OCI-LY7 (cell line): ENCODE results near the gene RASL12. TPM values are rescaled to one million over a fixed set of nuclear protein-coding genes. Genes with fewer than 3 reads are reported as not detected.

ENCODE experiments used
- BruUV-seq: library from RNA; stranded (reverse); fragments of 400-500 nt; replicated peaks from 2 replicates; lab custom pipeline; 2021; lab: Mats Ljungman, UMichigan
- CTCF ChIA-PET: fragments of 300-600 bp; sonication (Branson Sonifier 250); formaldehyde crosslinking; loops from one replicate; lab custom pipeline; 2022; ENCODE audit warnings: antibody characterized with exemption; ENCODE audit not compliant: unreplicated experiment; lab: Charles Lee
- POLR2A ChIA-PET: fragments of 300-600 bp; sonication (Branson Sonifier 250); formaldehyde crosslinking; loops from one replicate; lab custom pipeline; 2022; ENCODE audit warnings: antibody characterized with exemption; lab: Charles Lee
- DNase-seq: peaks from one replicate; pipeline ENCODE4 v3.0.0-alpha.2; 2015; ENCODE audit warnings: low spot score
- H2AFZ ChIP-seq: fragments of 200-600 bp; sonication (generic), shearing (Covaris generic); 2 replicates; pipeline ENCODE4 v1.6.1; 2014; ENCODE audit warnings: mild to moderate bottlenecking, antibody characterized with exemption, low read length, moderate library complexity
- H3K27ac ChIP-seq: fragments of 200-600 bp; sonication (generic); 2 replicates; pipeline ENCODE4 v1.5.1; 2014; ENCODE audit warnings: mixed run types, low read depth, mild to moderate bottlenecking, moderate library complexity, low read length, inconsistent platforms; ENCODE audit not compliant: poor library complexity, severe bottlenecking
- H3K36me3 ChIP-seq: fragments of 200-600 bp; sonication (generic); 2 replicates; pipeline ENCODE4 v1.6.1; 2014; ENCODE audit warnings: mild to moderate bottlenecking, antibody characterized with exemption, low read length, moderate library complexity, mixed read lengths; ENCODE audit not compliant: insufficient read depth
- H3K4me1 ChIP-seq: fragments of 200-600 bp; sonication (generic); 2 replicates; pipeline ENCODE4 v1.5.1; 2014; ENCODE audit warnings: mild to moderate bottlenecking, low read length; ENCODE audit not compliant: insufficient read depth, poor library complexity, severe bottlenecking
- H3K4me2 ChIP-seq: fragments of 200-600 bp; sonication (generic); 2 replicates; pipeline ENCODE4 v1.6.1; 2014; ENCODE audit warnings: mild to moderate bottlenecking, low read length
- H3K4me3 ChIP-seq: fragments of 200-600 bp; sonication (generic); 2 replicates; pipeline ENCODE4 v1.5.1; 2014; ENCODE audit warnings: mild to moderate bottlenecking, low read depth, low read length; ENCODE audit not compliant: poor library complexity, severe bottlenecking
- H3K79me2 ChIP-seq: fragments of 200-600 bp; sonication (generic); 2 replicates; pipeline ENCODE4 v1.6.1; 2016; ENCODE audit warnings: low read depth, mild to moderate bottlenecking, low read length, moderate library complexity, mixed read lengths; ENCODE audit not compliant: insufficient read depth
- H3K9me2 ChIP-seq: fragments of 200-600 bp; sonication (generic); 2 replicates; pipeline ENCODE4 v1.6.1; 2016; ENCODE audit warnings: mild to moderate bottlenecking, low read length, mixed read lengths; ENCODE audit not compliant: insufficient read depth
- H3K9me3 ChIP-seq: fragments of 200-600 bp; sonication (generic); 2 replicates; pipeline ENCODE4 v1.6.1; 2014; ENCODE audit warnings: mild to moderate bottlenecking, mixed run types, low read length, mixed read lengths
- H4K20me1 ChIP-seq: fragments of 200-600 bp; sonication (generic); 2 replicates; pipeline ENCODE4 v1.6.1; 2014; ENCODE audit warnings: mild to moderate bottlenecking, antibody characterized with exemption, low read length, moderate library complexity, mixed read lengths; ENCODE audit not compliant: insufficient read depth
- CTCF ChIP-seq: fragments of 200-600 bp; sonication (generic); conservative IDR thresholded peaks from 2 replicates; pipeline ENCODE4 v1.5.1; 2014; ENCODE audit warnings: mild to moderate bottlenecking, antibody characterized with exemption, low read length, moderate library complexity, mixed read lengths
- EZH2phosphoT487 ChIP-seq: fragments of 200-600 bp; sonication (generic); IDR thresholded peaks from 2 replicates; pipeline ENCODE4 v1.6.1; 2018; ENCODE audit warnings: low read depth, borderline replicate concordance, mild to moderate bottlenecking, mixed run types, antibody characterized with exemption, low read length, moderate library complexity, mixed read lengths
- intact Hi-C: fragments of 100-400 bp; cut with micrococcal nuclease; formaldehyde crosslinking; loops from one replicate; pipeline ENCODE4 v1.10.0; 2022; ENCODE audit not compliant: unreplicated experiment
- total RNA-seq, 2 experiments: library from RNA; depleted of rRNA in 1 of 2; stranded (reverse); fragments of >200 nt in 1 of 2; shearing (Covaris generic) in 1 of 2; gene quantifications; 2 replicates each; pipeline ENCODE4 v1.2.3, GENCODE V29; 2014 to 2022

The RASL12 gene
- total RNA-seq, 2 experiments from 2014 or later = not detected

- Histone ChIP-seq H3K4me2 (peak overlapping the region; percentile 75), H2AFZ (no peak overlapping the region), H3K27ac (no peak overlapping the region), H3K9me2 (no peaks in the 10 kb centered on the region), H3K9me3 (no peaks in the 10 kb centered on the region), H3K4me1 (peaks cover 12% of the 10 kb centered on the region), H3K79me2 (peaks cover 13% of the 10 kb centered on the region; the same call in 1 of the 2 replicates), H3K4me3 (peak overlapping the region; percentile 80), H3K36me3 (peaks cover 25% of the 10 kb centered on the region), H4K20me1 (no peaks in the 10 kb centered on the region)
- no peak for TF ChIP-seq CTCF
- no peak for TF ChIP-seq EZH2phosphoT487
- intact Hi-C loops = loop anchor here (5.0 kb wide), 2 partner anchors 185 to 295 kb away; partner anchors contain the start of gene PLEKHO2
- ChIA-PET POLR2A (interaction anchor here (0.6 to 0.7 kb wide), 2 partner anchors 16 to 188 kb away, joined by 3 read pairs; no protein-coding TSS in a partner anchor), CTCF (interaction anchor here (0.6 kb wide), 1 partner anchor 146 kb away, joined by 3 read pairs; no protein-coding TSS in a partner anchor)
- no peak for DNase-seq
- no TSS peak for BruUV-seq
Observed at GRCh38 chr15:65027593-65027992, 40.2 kb downstream of the RASL12 start.

- no peaks in the 10 kb centered on the region for H3K9me3 ChIP-seq
- H2AFZ ChIP-seq = no peak overlapping the region
- peaks cover 25% of the 10 kb centered on the region for H3K36me3 ChIP-seq
- H3K27ac ChIP-seq = no peak overlapping the region
- no TSS peak for BruUV-seq
- ChIA-PET CTCF (interaction anchor here (0.6 kb wide), 1 partner anchor 145 kb away, joined by 3 read pairs; no protein-coding TSS in a partner anchor), POLR2A (interaction anchor here (0.5 to 0.7 kb wide), 4 partner anchors 15 to 651 kb away, joined by 3 read pairs; no protein-coding TSS in a partner anchor)
- H3K4me1 ChIP-seq = peaks cover 12% of the 10 kb centered on the region
- intact Hi-C loops = loop anchor here (5.0 kb wide), 2 partner anchors 184 to 294 kb away; partner anchors contain the start of gene PLEKHO2
- no peaks in the 10 kb centered on the region for H3K9me2 ChIP-seq
- no peak for TF ChIP-seq EZH2phosphoT487
- no peak for TF ChIP-seq CTCF
- H4K20me1 ChIP-seq = no peaks in the 10 kb centered on the region
- no peak overlapping the region for H3K4me2 ChIP-seq
- no peak overlapping the region for H3K4me3 ChIP-seq
- peaks cover 13% of the 10 kb centered on the region; the same call in 1 of the 2 replicates for H3K79me2 ChIP-seq
- no peak for DNase-seq
Observed at GRCh38 chr15:65026756-65027155, 41.0 kb downstream of the RASL12 start.

- no peaks in the 10 kb centered on the region for H3K79me2 ChIP-seq
- no peak for DNase-seq
- H4K20me1 ChIP-seq = no peaks in the 10 kb centered on the region
- no TSS peak for BruUV-seq
- H3K4me2 ChIP-seq = no peak overlapping the region
- no peak overlapping the region for H3K27ac ChIP-seq
- H2AFZ ChIP-seq = no peak overlapping the region
- ChIA-PET CTCF (no interaction called here), POLR2A (interaction anchor here (1.4 kb wide), 1 partner anchor 35 kb away, joined by 5 read pairs; no protein-coding TSS in a partner anchor)
- intact Hi-C loops = no loop called here
- no peaks in the 10 kb centered on the region for H3K9me3 ChIP-seq
- no peaks in the 10 kb centered on the region for H3K4me1 ChIP-seq
- no peaks in the 10 kb centered on the region for H3K9me2 ChIP-seq
- peaks cover 62% of the 10 kb centered on the region for H3K36me3 ChIP-seq
- no peak overlapping the region for H3K4me3 ChIP-seq
- TF ChIP-seq CTCF (no peak), EZH2phosphoT487 (no peak)
Observed at GRCh38 chr15:65021488-65021887, 46.3 kb downstream of the RASL12 start.
